Fibroblast of skin of right biceps (primary cell): ENCODE measurements around the gene RAB39A.

Experiments used
- DNase-seq: peaks from one replicate; pipeline ENCODE4 v3.0.0-alpha.2; 2013

The RAB39A gene

GRCh38 chr11:107963091-107963490 lies 34.8 kb downstream of the RAB39A start:
- DNase-seq, result no peak

GRCh38 chr11:107969219-107969618 lies 41.0 kb downstream of the RAB39A start:
- DNase-seq, result no peak

- no peak for DNase-seq
These were observed 41.8 kb downstream of the RAB39A start for GRCh38 chr11:107970049-107970448.

- DNase-seq, result no peak
These were observed 45.4 kb downstream of the RAB39A start for GRCh38 chr11:107973641-107974040.

- DNase-seq, result no peak
These were observed 60.3 kb downstream of the RAB39A start for GRCh38 chr11:107988397-107989158.

GRCh38 chr11:107991868-107992414 lies 63.7 kb downstream of the RAB39A start:
- DNase-seq, result no peak

- DNase-seq, result no peak
These were observed 67.9 kb downstream of the RAB39A start for GRCh38 chr11:107996006-107996776.

- no peak for DNase-seq
These were observed 70.5 kb downstream of the RAB39A start for GRCh38 chr11:107998761-107999160.

- DNase-seq, result peak; percentile 39
These were observed 71.7 kb downstream of the RAB39A start for GRCh38 chr11:107999759-108000455.

- DNase-seq, result no peak
These were observed 74.2 kb downstream of the RAB39A start for GRCh38 chr11:108002476-108002875.

- no peak for DNase-seq
These were observed 75.4 kb downstream of the RAB39A start for GRCh38 chr11:108003623-108004022.

- no peak for DNase-seq
These were observed 79.6 kb downstream of the RAB39A start for GRCh38 chr11:108007819-108008218.

GRCh38 chr11:108008656-108009496 lies 80.6 kb downstream of the RAB39A start, which contains the start of gene CUL5:
CUL5 (plus strand) TSS chr11:108008898; CDS start chr11:108009349, 451 bp downstream.
- DNase-seq, result peak; percentile 91

GRCh38 chr11:108009497-108010370 lies 81.5 kb downstream of the RAB39A start:
- peak; percentile 16 for DNase-seq

GRCh38 chr11:108012139-108012725 lies 84.0 kb downstream of the RAB39A start:
- no peak for DNase-seq
